Stimulated activated CD4-positive, alpha-beta T cell treated with anti-CD3 and anti-CD28 coated beads, Interleukin-4, amount 100 ng/mL, for 24 hours (primary cell): Measurements from ENCODE around the gene LMX1B.
"Not testable (repeated sequence)": the region's sequence is repeated elsewhere in the genome, so short reads cannot be mapped to it uniquely, and the experiment has no call there.

Source experiments
- DNase-seq: peaks from one replicate; pipeline ENCODE4 v3.0.0-alpha.2; 2020

LMX1B gene

GRCh38 chr9:126636983-126637798 lies 23.5 kb downstream of the LMX1B start:
- no peak for DNase-seq

- no peak for DNase-seq
These were observed 24.9 kb downstream of the LMX1B start for GRCh38 chr9:126638571-126639132.

DNA sequence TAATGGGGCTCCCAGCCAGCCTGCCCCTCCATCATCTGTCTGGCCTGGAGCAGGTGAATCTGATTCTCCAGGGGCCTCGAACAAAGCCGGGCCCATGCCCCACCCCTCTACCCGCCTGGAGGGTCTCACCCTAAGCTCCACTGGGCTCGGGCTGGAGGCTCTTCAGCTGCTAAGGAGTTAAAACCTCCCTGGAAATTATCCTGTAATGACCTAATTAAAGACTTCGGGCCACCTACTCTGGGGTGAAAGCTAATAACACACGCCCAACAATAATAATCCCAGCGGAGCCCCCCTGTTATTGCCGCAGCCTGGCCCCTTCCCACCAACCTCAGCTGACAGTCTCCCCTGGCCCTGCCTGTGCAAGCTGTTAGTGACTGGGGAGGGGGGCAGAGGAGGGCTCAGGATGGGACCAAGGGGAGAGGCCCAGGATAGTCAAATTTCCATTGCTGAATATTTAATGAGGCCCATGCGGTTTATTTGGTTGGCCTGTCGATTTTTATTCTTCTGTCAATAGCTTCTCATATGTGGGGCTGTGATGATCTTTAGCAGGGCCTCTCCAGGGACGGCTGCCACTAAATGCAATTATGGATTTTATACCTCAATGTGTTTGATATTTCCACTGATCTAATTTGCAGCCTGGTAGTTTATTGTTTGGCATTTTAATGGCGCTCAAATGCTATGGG lies 25.7 kb downstream of the LMX1B start:
- no peak for DNase-seq

GRCh38 chr9:126641118-126641851 lies 27.6 kb downstream of the LMX1B start:
- DNase-seq = no peak

DNA sequence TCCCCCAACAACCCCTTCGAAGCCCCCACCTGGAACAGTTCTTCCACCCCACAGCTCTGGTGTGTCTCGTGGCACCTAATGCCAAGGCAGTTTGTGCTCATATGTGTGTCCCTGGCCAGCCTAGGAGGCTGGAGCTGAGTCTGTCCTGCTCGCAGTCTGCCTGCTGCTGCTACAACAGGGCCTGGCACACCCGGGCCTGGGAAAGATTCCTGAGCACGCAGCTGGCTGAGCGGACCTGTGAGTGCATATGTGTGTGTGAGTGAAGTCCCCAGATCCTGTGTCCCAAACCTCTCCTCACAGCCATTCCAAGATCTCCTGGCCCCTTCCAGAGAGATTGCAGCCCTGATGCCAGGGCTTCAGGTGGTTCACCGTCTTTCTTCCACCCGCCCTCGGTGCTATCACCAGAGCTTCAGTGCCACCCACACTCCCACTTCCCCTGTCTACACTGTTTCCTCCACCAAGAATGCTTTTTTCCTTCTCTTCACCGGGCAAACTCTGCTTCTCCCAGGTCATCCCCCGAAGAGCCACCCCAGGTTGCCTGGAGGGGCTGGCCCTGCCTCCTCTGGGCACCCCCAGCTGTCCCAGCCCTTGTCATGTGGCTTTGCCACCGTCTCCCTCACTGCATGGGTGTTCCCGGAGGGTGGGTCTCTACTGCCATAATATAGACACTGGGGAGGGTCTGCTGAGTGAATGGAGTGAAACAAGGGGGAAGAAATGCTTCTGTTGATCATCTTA lies 28.4 kb downstream of the LMX1B start:
- DNase-seq = no peak

- no peak for DNase-seq
These were observed 29.1 kb downstream of the LMX1B start for GRCh38 chr9:126642839-126643238.

DNA sequence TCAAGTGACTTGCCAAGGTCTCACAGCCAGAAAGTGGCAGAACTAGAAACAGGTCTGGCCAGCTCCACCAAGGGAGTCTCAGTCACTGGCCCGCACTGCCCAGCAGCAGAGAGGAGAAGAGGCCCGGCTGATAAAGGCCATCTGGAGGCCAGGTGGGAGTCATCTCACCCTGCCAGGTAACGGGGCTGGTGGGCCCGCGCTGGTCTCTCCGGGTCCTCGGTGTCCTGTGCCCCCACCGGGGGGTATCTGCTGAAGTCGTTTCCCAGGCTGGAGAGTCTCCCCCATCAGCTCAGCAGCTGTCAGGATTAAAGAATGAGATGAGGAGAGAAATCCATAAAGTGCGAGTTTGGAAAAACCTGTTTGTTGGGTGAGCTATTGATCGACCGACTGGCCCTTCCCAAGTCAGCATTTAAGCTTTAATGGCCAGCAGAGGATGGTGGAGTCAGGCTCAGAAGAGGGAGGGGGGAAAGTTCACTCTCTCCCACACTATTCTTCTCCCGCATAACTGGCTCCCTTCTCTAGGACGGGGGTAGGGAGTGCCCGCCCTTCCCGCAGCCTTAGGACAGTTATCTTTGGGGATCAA lies 30.3 kb downstream of the LMX1B start:
- DNase-seq = no peak

DNA sequence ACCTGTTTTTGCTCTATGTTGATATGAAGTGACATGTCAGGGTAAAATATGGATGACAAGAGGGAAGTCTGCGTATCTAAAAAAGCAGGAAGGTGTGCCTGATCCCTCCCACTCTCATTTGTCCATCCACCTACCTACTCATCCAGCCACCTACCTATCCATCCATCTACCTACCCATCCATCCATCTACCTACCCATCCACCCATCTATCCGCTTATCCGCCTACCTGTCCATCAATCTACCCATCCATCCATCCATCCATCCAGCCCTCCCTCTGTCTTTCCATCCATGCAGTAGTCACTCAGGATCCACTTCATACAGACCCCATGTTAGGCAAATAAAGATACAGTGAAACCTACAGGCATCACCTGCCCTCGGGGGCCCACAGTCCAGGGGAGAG lies 32.4 kb downstream of the LMX1B start:
- no peak for DNase-seq

DNA sequence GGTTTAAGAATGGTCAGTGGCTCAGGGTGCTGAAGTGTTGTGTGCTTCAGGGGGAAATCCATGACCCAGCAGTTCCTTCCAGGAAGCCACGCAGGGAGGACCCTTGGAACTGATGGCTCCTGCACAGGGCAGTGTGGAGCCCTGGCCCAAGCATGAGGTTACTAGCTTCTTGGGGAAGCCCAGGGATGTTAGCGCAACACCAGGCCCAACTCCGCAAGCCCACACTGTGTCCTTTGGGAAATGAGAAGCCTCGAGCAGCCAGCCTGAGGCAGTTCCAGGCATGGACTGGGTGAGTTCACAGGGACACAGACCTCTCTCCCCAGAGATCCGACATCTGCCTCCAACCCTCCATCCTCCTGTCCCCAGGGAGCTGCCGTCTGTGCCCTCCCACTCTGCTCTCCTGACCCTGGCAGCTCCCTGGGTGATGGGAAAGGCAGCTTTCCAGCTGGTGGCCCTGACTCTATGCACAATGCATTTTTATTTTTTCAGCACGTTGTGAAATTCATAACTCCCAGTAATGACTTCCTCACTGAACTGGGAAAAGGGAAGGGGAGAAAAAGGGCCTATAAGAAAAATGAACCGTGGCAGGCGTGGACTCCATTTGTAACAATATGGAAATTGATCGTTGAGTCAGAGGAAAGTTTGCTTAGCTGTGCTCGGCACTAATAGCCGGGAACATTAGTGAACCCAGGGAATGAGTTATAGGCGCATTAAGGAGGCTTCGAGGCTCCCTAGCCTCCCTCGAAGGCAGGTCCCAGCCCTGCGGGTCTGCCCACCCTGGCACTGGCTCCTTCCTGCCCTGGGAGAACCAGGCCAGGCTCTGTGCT lies 34.1 kb downstream of the LMX1B start:
- no peak for DNase-seq

- no peak for DNase-seq
These were observed 35.7 kb downstream of the LMX1B start for GRCh38 chr9:126649477-126649876.

GRCh38 chr9:126650404-126651341 lies 36.9 kb downstream of the LMX1B start:
- no peak for DNase-seq

GRCh38 chr9:126652140-126652582 lies 38.4 kb downstream of the LMX1B start:
- no peak for DNase-seq

DNA sequence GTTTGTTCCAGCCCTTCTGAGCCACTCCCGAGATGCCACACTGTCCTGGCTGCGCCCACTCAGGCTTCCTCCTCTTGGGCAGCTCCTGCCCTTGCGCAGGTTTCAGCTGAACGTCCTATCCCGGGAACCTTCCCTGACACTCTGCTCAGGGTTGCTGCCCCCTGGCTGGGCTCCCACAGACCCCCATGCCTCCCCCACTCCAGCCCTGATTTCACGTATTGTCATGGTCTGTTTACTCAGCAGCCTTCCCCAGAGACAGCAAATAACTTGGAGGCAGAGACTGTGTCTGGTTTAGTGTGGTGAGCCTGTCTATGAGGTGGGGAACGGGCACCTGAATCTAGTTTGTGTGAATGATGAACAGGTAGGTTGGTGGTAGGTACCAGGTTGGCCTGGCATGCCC lies 40.4 kb downstream of the LMX1B start:
- DNase-seq = no peak

DNA sequence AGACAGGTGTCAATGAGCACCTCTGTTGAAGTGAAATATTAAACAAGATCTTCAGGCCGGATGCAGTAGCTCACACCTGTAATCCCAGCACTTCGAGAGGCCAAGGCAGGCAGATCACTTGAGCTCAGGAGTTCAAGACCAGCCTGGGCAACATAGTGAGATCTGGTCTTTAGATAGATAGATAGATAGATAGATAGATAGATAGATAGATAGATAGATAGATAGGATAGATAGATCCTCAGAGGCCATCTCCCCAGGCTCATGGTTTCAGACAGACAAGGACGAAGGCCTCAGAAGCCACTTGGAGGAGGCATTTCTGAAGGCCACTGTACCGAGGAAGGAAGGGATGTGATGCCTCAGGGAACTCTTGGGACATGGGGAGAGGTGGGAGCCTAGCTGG lies 42.5 kb downstream of the LMX1B start:
- not testable (repeated sequence) for DNase-seq

DNA sequence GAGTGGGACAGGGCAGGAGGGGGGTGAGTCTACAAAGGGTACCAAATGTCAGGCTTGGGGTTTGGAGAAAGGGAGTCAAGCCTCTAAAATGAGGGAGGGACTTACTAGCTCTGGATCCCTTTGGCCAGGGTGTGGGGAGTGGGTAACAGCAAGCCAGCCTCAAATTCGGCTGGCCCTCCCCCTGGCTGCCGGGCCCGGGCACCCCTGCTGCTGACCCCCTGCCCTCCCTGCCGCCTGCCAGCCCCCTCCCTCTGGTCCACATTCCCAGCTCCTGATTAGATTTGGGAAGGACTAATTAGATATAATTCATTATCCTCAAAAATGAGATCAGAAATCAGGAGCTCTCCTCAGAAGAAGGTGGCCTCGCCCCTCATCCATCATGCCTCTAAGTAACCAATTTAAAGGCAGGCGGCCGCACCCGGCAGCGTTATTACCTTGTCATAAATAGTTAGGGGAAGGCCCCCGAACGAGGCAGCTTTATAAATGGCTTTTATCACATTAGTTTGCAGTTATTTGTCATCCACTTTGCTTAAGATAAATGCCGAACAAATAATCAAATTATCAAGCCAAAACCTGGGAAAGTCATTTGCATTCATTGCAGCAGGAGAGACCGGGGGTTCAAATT lies 44.6 kb downstream of the LMX1B start:
- DNase-seq = no peak

GRCh38 chr9:126658956-126659555 lies 45.3 kb downstream of the LMX1B start:
- no peak for DNase-seq

- DNase-seq = no peak
These were observed 47.4 kb downstream of the LMX1B start for GRCh38 chr9:126661122-126661520.

DNA sequence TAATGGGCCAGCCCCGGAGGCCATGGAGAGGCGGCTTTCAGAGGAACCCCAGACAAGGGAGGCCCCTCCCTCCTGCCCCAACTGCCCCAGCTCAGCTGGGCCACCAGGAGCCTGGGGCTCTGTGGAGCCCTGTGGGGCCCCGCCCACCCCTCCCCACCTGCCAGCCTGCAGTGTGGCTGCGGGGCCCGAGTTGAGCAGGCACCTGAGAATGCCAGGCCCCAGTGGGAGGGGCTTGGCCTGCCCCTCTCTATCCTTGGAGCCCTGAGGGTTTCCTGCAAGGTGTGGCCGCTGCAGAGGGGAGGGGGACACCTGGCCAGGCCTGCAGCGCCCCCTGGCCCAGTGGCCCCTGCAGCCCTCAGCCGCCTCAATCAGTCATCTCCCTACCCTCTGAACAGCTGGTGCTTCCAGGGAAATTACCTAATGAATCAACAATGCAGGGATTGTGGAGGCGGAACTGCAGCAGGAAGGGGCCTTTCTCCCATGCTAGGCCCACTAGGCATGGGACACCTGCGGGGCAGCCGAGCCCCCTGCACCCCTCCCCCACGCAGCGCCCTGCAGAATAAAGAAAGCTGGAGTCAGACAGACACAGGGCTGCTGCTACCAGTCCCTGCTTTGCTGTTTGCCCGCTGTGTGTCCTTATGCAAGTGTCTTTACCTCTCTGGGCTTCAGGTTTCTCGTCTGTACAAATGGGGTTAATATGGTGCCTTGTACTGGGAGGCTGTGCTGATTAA lies 48.0 kb downstream of the LMX1B start:
- DNase-seq = no peak
